Measurements from ENCODE around the gene NPBWR2. TPM values are rescaled to one million over a fixed set of nuclear protein-coding genes. Genes with fewer than 3 reads are reported as not detected.

NPBWR2 gene
- total and polyA plus RNA-seq, 9 of the 15 experiments (the other 6 are each of a cell fraction or from before 2014, with no cell fraction given) = not detected

DNA sequence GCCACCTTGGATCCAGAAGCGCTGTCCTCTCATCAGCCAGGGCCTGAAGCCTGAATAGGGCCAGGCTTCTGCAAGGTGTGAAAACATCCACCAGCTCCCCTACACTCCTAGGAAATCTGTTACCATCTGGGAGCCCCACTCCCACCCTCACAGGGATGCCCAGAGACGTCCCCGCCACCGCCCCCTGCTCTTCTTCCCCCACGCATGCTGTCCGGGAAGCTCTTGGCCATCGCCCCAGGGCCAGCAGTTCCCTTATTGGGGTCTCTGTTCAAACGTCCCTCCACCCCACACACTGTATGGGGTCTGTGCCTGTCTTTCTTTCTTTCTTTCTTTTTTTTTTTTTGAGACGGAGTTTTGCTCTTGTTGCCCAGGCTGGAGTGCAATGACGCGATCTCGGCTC, 31.8 kb downstream of the NPBWR2 start:
- Histone ChIP-seq H2AFZ (ENCODE audit: low read depth, low read length) (no peak overlapping the region), H4K20me1 (replicated peaks; ENCODE audit: control insufficient read depth, insufficient read depth, low read length) (no peaks in the 10 kb centered on the region), H3K4me2 (ENCODE audit: insufficient read depth, low read length) (no peak overlapping the region), H3K27ac (ENCODE audit: extremely low read depth, low read depth, low read length) (no peak overlapping the region), H3K9me3 (replicated peaks; ENCODE audit: control insufficient read depth, insufficient read depth, low read depth, low read length) (no peaks in the 10 kb centered on the region), H3K9me1 (ENCODE audit: control insufficient read depth, insufficient read depth, low read length) (no peaks in the 10 kb centered on the region), H3K4me3 (no peak overlapping the region), H3K79me2 (ENCODE audit: control insufficient read depth, insufficient read depth, low read length) (peaks cover 10% of the 10 kb centered on the region; the same call in 2 of the 3 replicates), H3K36me3 (ENCODE audit: control insufficient read depth, insufficient read depth, low read length) (peaks cover 8% of the 10 kb centered on the region; the same call in 1 of the 3 replicates), H3K9ac (ENCODE audit: insufficient read depth in 1 of 2, low read depth in 2 of 2, low read length in 2 of 2) (no peak overlapping the region), H3K4me1 (replicated peaks in 1 of 2; ENCODE audit: control insufficient read depth in 2 of 2, insufficient read depth in 2 of 2, low read length in 2 of 2) (peaks cover 13 to 82% of the 10 kb centered on the region in 2 experiments; a peak in 4 of 5 replicates), H3K27me3 (ENCODE audit: control insufficient read depth in 2 of 2, insufficient read depth in 2 of 2, low read length in 2 of 2) (no peaks in the 10 kb centered on the region)
- POLR2A ChIA-PET = no interaction called here
- 82% methylated on average over 7 of the region's 12 CpGs for WGBS (ENCODE audit: insufficient coverage, low coverage, missing lambda C conversion rate)
- no peak for FAIRE-seq
- in situ Hi-C loops (cut with MboI) = no loop called here
- intact Hi-C loops (cut with micrococcal nuclease) = no loop called here
- DNase-seq (ENCODE audit: extremely low read depth in 1 of 4, low spot score in 3 of 4) = no peak
- CTCF ChIA-PET (ENCODE audit: low intra/inter-chr PET ratio) = no interaction called here
- BruUV-seq (replicated peaks) = no TSS peak
- ATAC-seq = no peak
- TF ChIP-seq DMBX1 (CRISPR knock-in tag; IDR thresholded peaks at IDR 0.05; ENCODE audit: borderline replicate concordance) (no peak), GATAD2A (IDR thresholded peaks at IDR 0.05) (no peak), FOXK1 (CRISPR knock-in tag; IDR thresholded peaks at IDR 0.05; ENCODE audit: borderline replicate concordance) (no peak), BCOR (IDR thresholded peaks at IDR 0.05) (no peak), ZNF511 (CRISPR knock-in tag; IDR thresholded peaks at IDR 0.05) (no peak), HEY1 (CRISPR knock-in tag; IDR thresholded peaks at IDR 0.05; ENCODE audit: borderline replicate concordance) (no peak), RFX5 (IDR thresholded peaks at IDR 0.05; ENCODE audit: low read depth, low read length) (no peak), SIN3A (IDR thresholded peaks at IDR 0.05; ENCODE audit: borderline replicate concordance in 2 of 2, control insufficient read depth in 1 of 2, low read depth in 2 of 2, low read length in 2 of 2) (no peak), FOXP1 (CRISPR knock-in tag; IDR thresholded peaks at IDR 0.05) (no peak), NCOA4 (IDR thresholded peaks at IDR 0.05; ENCODE audit: partially characterized antibody) (no peak), MAFF (IDR thresholded peaks at IDR 0.05; ENCODE audit: low read length) (no peak)
- TF ChIP-seq, protein P1, sequence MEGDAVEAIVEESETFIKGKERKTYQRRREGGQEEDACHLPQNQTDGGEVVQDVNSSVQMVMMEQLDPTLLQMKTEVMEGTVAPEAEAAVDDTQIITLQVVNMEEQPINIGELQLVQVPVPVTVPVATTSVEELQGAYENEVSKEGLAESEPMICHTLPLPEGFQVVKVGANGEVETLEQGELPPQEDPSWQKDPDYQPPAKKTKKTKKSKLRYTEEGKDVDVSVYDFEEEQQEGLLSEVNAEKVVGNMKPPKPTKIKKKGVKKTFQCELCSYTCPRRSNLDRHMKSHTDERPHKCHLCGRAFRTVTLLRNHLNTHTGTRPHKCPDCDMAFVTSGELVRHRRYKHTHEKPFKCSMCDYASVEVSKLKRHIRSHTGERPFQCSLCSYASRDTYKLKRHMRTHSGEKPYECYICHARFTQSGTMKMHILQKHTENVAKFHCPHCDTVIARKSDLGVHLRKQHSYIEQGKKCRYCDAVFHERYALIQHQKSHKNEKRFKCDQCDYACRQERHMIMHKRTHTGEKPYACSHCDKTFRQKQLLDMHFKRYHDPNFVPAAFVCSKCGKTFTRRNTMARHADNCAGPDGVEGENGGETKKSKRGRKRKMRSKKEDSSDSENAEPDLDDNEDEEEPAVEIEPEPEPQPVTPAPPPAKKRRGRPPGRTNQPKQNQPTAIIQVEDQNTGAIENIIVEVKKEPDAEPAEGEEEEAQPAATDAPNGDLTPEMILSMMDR (IDR thresholded peaks at IDR 0.05 in 2 of 3, conservative IDR thresholded peaks at IDR 0.05 in 1 of 3; ENCODE audit: insufficient read depth in 2 of 3, low read depth in 1 of 3, low read length in 3 of 3) = no peak
- TF ChIP-seq, protein P2, sequence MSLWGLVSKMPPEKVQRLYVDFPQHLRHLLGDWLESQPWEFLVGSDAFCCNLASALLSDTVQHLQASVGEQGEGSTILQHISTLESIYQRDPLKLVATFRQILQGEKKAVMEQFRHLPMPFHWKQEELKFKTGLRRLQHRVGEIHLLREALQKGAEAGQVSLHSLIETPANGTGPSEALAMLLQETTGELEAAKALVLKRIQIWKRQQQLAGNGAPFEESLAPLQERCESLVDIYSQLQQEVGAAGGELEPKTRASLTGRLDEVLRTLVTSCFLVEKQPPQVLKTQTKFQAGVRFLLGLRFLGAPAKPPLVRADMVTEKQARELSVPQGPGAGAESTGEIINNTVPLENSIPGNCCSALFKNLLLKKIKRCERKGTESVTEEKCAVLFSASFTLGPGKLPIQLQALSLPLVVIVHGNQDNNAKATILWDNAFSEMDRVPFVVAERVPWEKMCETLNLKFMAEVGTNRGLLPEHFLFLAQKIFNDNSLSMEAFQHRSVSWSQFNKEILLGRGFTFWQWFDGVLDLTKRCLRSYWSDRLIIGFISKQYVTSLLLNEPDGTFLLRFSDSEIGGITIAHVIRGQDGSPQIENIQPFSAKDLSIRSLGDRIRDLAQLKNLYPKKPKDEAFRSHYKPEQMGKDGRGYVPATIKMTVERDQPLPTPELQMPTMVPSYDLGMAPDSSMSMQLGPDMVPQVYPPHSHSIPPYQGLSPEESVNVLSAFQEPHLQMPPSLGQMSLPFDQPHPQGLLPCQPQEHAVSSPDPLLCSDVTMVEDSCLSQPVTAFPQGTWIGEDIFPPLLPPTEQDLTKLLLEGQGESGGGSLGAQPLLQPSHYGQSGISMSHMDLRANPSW (CRISPR knock-in tag; IDR thresholded peaks at IDR 0.05) = no peak
- TF ChIP-seq, protein P3, sequence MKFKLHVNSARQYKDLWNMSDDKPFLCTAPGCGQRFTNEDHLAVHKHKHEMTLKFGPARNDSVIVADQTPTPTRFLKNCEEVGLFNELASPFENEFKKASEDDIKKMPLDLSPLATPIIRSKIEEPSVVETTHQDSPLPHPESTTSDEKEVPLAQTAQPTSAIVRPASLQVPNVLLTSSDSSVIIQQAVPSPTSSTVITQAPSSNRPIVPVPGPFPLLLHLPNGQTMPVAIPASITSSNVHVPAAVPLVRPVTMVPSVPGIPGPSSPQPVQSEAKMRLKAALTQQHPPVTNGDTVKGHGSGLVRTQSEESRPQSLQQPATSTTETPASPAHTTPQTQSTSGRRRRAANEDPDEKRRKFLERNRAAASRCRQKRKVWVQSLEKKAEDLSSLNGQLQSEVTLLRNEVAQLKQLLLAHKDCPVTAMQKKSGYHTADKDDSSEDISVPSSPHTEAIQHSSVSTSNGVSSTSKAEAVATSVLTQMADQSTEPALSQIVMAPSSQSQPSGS (CRISPR knock-in tag; IDR thresholded peaks at IDR 0.05) = no peak
- TF ChIP-seq, protein P4, sequence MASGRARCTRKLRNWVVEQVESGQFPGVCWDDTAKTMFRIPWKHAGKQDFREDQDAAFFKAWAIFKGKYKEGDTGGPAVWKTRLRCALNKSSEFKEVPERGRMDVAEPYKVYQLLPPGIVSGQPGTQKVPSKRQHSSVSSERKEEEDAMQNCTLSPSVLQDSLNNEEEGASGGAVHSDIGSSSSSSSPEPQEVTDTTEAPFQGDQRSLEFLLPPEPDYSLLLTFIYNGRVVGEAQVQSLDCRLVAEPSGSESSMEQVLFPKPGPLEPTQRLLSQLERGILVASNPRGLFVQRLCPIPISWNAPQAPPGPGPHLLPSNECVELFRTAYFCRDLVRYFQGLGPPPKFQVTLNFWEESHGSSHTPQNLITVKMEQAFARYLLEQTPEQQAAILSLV (tag; IDR thresholded peaks at IDR 0.05) = no peak
